ENCODE results near the gene EHD4.

EHD4 gene

GRCh38 chr15:41982133-41982930 lies 10.0 kb upstream of the EHD4 start:
- no peak for DNase-seq (ENCODE audit: low read depth, low spot score)
- H3K27ac ChIP-seq, result no peak overlapping the region

- no peak overlapping the region for H3K27ac ChIP-seq
- no peak for DNase-seq (ENCODE audit: low read depth, low spot score)
Observed at GRCh38 chr15:41981371-41982132, 9.2 kb upstream of the EHD4 start.

- DNase-seq (ENCODE audit: low read depth, low spot score), result no peak
- no peak overlapping the region for H3K27ac ChIP-seq
Observed at GRCh38 chr15:41980654-41981323, 8.4 kb upstream of the EHD4 start.

GRCh38 chr15:41979493-41980266 lies 7.3 kb upstream of the EHD4 start:
- H3K27ac ChIP-seq, result peak overlapping the region; percentile 18
- no peak for DNase-seq (ENCODE audit: low read depth, low spot score)

GRCh38 chr15:41978534-41978933 lies 6.2 kb upstream of the EHD4 start:
- DNase-seq (ENCODE audit: low read depth, low spot score), result no peak
- no peak overlapping the region for H3K27ac ChIP-seq

- no peak for DNase-seq (ENCODE audit: low read depth, low spot score)
Observed at GRCh38 chr15:41977757-41978383, 5.5 kb upstream of the EHD4 start.

GRCh38 chr15:41975669-41976068 lies 3.3 kb upstream of the EHD4 start:
- no peak for DNase-seq (ENCODE audit: low read depth, low spot score)

More at GRCh38 chr15:41977757-41978383, 5.5 kb upstream of the EHD4 start:
- no peak overlapping the region for H3K27ac ChIP-seq

GRCh38 chr15:41974041-41974440 lies 1.7 kb upstream of the EHD4 start:
- no peak for DNase-seq (ENCODE audit: low read depth, low spot score)
- no peak overlapping the region for H3K27ac ChIP-seq

More at GRCh38 chr15:41975669-41976068, 3.3 kb upstream of the EHD4 start:
- no peak overlapping the region for H3K27ac ChIP-seq

GRCh38 chr15:41971895-41972252 lies 483 bp downstream of the EHD4 start:
- DNase-seq (ENCODE audit: low read depth, low spot score), result no peak
- peak overlapping the region; percentile 71 for H3K27ac ChIP-seq

- peak overlapping the region; percentile 71 for H3K27ac ChIP-seq
Observed at GRCh38 chr15:41971089-41971894, 1.1 kb downstream of the EHD4 start.

GRCh38 chr15:41970456-41970855 lies 1.9 kb downstream of the EHD4 start:
- peak overlapping the region; percentile 71 for H3K27ac ChIP-seq
- no peak for DNase-seq (ENCODE audit: low read depth, low spot score)

More at GRCh38 chr15:41971089-41971894, 1.1 kb downstream of the EHD4 start:
- DNase-seq (ENCODE audit: low read depth, low spot score), result no peak

GRCh38 chr15:41969851-41970431 lies 2.4 kb downstream of the EHD4 start:
- peak overlapping the region; percentile 71 for H3K27ac ChIP-seq
- DNase-seq (ENCODE audit: low read depth, low spot score), result no peak

GRCh38 chr15:41968701-41969100 lies 3.7 kb downstream of the EHD4 start:
- no peak for DNase-seq (ENCODE audit: low read depth, low spot score)
- H3K27ac ChIP-seq, result peak overlapping the region; percentile 71

GRCh38 chr15:41967506-41968206 lies 4.7 kb downstream of the EHD4 start:
- H3K27ac ChIP-seq, result peak overlapping the region; percentile 71
- no peak for DNase-seq (ENCODE audit: low read depth, low spot score)

- no peak overlapping the region for H3K27ac ChIP-seq
- DNase-seq (ENCODE audit: low read depth, low spot score), result no peak
Observed at GRCh38 chr15:41966920-41967465, 5.4 kb downstream of the EHD4 start.

GRCh38 chr15:41966414-41966812 lies 5.9 kb downstream of the EHD4 start:
- DNase-seq (ENCODE audit: low read depth, low spot score), result no peak
- H3K27ac ChIP-seq, result no peak overlapping the region

Data from epithelial cell of prostate (primary cell).